Measurements from ENCODE around the gene HPS4.
A peak's percentile ranks its signal among the peaks of the same experiment; 100 is the strongest.

HPS4 gene

GRCh38 chr22:26489447-26490036 lies 6.0 kb upstream of the HPS4 start:
- peak overlapping the region; percentile 7 to 91 (median 41); a peak in 17 of 22 replicates for H3K9ac ChIP-seq

GRCh38 chr22:26487996-26488395 lies 4.4 kb upstream of the HPS4 start:
- Histone ChIP-seq H3K4me1 (peaks cover 56 to 89% (median 78%) of the 10 kb centered on the region in 10 experiments), H3K4me2 (peak overlapping the region; percentile 13 to 96 (median 84)), H3K36me3 (peaks cover 36 to 64% (median 51%) of the 10 kb centered on the region in 11 experiments), H3K9ac (peak overlapping the region; percentile 5 to 91 (median 36); a peak in 19 of 22 replicates), H3K4me3 (peak overlapping the region in 3 of 10 experiments; percentile 26 to 95 (median 73); a peak in 4 of 20 replicates), H3K27me3 (no peaks in the 10 kb centered on the region), H3K9me3 (replicated peaks in 1 of 11) (no peaks in the 10 kb centered on the region), H3K27ac (peak overlapping the region in 8 of 11 experiments; percentile 32 to 97 (median 78); a peak in 15 of 22 replicates), H4K20me1 (peaks cover 0 to 9% (median 0%) of the 10 kb centered on the region in 11 experiments; a peak in 1 of 22 replicates)
- TF ChIP-seq Cebpa-rat (IDR thresholded peaks at IDR 0.05) = no peak

More at GRCh38 chr22:26489447-26490036, 6.0 kb upstream of the HPS4 start:
- Histone ChIP-seq H4K20me1 (peaks cover 0 to 15% (median 0%) of the 10 kb centered on the region in 11 experiments; a peak in 2 of 22 replicates), H3K9me3 (replicated peaks in 1 of 11) (no peaks in the 10 kb centered on the region), H3K27ac (peak overlapping the region in 10 of 11 experiments; percentile 0 to 97 (median 66); a peak in 19 of 22 replicates), H3K27me3 (no peaks in the 10 kb centered on the region), H3K4me3 (peak overlapping the region in 3 of 10 experiments; percentile 2 to 95 (median 73); a peak in 3 of 20 replicates), H3K4me2 (peak overlapping the region; percentile 36 to 96 (median 84); a peak in 20 of 22 replicates), H3K36me3 (peaks cover 51 to 80% (median 67%) of the 10 kb centered on the region in 11 experiments), H3K4me1 (peaks cover 51 to 100% (median 82%) of the 10 kb centered on the region in 10 experiments)
- TF ChIP-seq Cebpa-rat (IDR thresholded peaks at IDR 0.05) = no peak

- Histone ChIP-seq H3K36me3 (peaks cover 20 to 48% (median 35%) of the 10 kb centered on the region in 11 experiments), H3K9me3 (replicated peaks in 1 of 11) (no peaks in the 10 kb centered on the region), H3K27ac (peak overlapping the region in 7 of 11 experiments; percentile 23 to 97 (median 90); a peak in 11 of 22 replicates), H3K27me3 (no peaks in the 10 kb centered on the region), H4K20me1 (no peaks in the 10 kb centered on the region; a peak in 1 of 22 replicates), H3K4me2 (peak overlapping the region in 10 of 11 experiments; percentile 78 to 96 (median 91); a peak in 18 of 22 replicates), H3K4me1 (peaks cover 72 to 91% (median 87%) of the 10 kb centered on the region in 10 experiments), H3K9ac (peak overlapping the region in 5 of 11 experiments; percentile 33 to 91 (median 70); a peak in 5 of 22 replicates), H3K4me3 (peak overlapping the region in 2 of 10 experiments; percentile 73 to 95; a peak in 4 of 20 replicates)
- TF ChIP-seq Cebpa-rat (IDR thresholded peaks at IDR 0.05) = peak in 3 of 11 experiments; percentile 10 to 34 (median 21); a peak in 2 of 22 replicates
Measured at GRCh38 chr22:26486394-26486793, 2.8 kb upstream of the HPS4 start.

- peaks cover 77 to 91% (median 86%) of the 10 kb centered on the region in 10 experiments for H3K4me1 ChIP-seq
- peaks cover 15 to 43% (median 30%) of the 10 kb centered on the region in 11 experiments; a peak in 21 of 22 replicates for H3K36me3 ChIP-seq
- TF ChIP-seq Cebpa-rat (IDR thresholded peaks at IDR 0.05) = no peak
- H3K9me3 ChIP-seq (replicated peaks in 1 of 11) = no peaks in the 10 kb centered on the region
- no peaks in the 10 kb centered on the region; a peak in 1 of 22 replicates for H4K20me1 ChIP-seq
- H3K9ac ChIP-seq = peak overlapping the region in 10 of 11 experiments; percentile 85 to 92 (median 90); a peak in 15 of 22 replicates
- H3K27ac ChIP-seq = peak overlapping the region in 9 of 11 experiments; percentile 23 to 97 (median 90); a peak in 17 of 22 replicates
- peak overlapping the region; percentile 73 to 96 (median 90) for H3K4me2 ChIP-seq
- peak overlapping the region in 7 of 10 experiments; percentile 13 to 95 (median 75); a peak in 8 of 20 replicates for H3K4me3 ChIP-seq
- H3K27me3 ChIP-seq = no peaks in the 10 kb centered on the region
Measured at GRCh38 chr22:26485806-26486390, 2.3 kb upstream of the HPS4 start.

- peak overlapping the region; percentile 73 to 95 (median 76) for H3K4me3 ChIP-seq
- no peaks in the 10 kb centered on the region for H3K27me3 ChIP-seq
- H3K27ac ChIP-seq = peak overlapping the region in 10 of 11 experiments; percentile 85 to 97 (median 92); a peak in 21 of 22 replicates
- peak overlapping the region; percentile 85 to 92 (median 90) for H3K9ac ChIP-seq
- peak overlapping the region; percentile 73 to 96 (median 90) for H3K4me2 ChIP-seq
- peaks cover 71 to 91% (median 89%) of the 10 kb centered on the region in 10 experiments for H3K4me1 ChIP-seq
- peaks cover 6 to 34% (median 21%) of the 10 kb centered on the region in 11 experiments; a peak in 18 of 22 replicates for H3K36me3 ChIP-seq
- H3K9me3 ChIP-seq (replicated peaks in 1 of 11) = no peaks in the 10 kb centered on the region
- no peaks in the 10 kb centered on the region; a peak in 1 of 22 replicates for H4K20me1 ChIP-seq
- TF ChIP-seq Cebpa-rat (IDR thresholded peaks at IDR 0.05) = peak in 2 of 11 experiments; percentile 28 to 43; a peak in 1 of 22 replicates
Measured at GRCh38 chr22:26485013-26485412, 1.4 kb upstream of the HPS4 start.

- no peaks in the 10 kb centered on the region; a peak in 1 of 22 replicates for H4K20me1 ChIP-seq
- H3K27me3 ChIP-seq = no peaks in the 10 kb centered on the region
- peak overlapping the region; percentile 73 to 95 (median 76) for H3K4me3 ChIP-seq
- peaks cover 0 to 27% (median 14%) of the 10 kb centered on the region in 11 experiments; a peak in 16 of 22 replicates for H3K36me3 ChIP-seq
- peaks cover 65 to 90% (median 84%) of the 10 kb centered on the region in 10 experiments for H3K4me1 ChIP-seq
- no peak for TF ChIP-seq Cebpa-rat (IDR thresholded peaks at IDR 0.05)
- H3K4me2 ChIP-seq = peak overlapping the region; percentile 73 to 96 (median 90)
- no peaks in the 10 kb centered on the region for H3K9me3 ChIP-seq (replicated peaks in 1 of 11)
- H3K9ac ChIP-seq = peak overlapping the region; percentile 85 to 92 (median 90)
- H3K27ac ChIP-seq = peak overlapping the region; percentile 85 to 97 (median 91); a peak in 21 of 22 replicates
Measured at GRCh38 chr22:26484360-26484706, 750 bp upstream of the HPS4 start.

GRCh38 chr22:26483043-26483438 lies 542 bp downstream of the HPS4 start:
- TF ChIP-seq Cebpa-rat (IDR thresholded peaks at IDR 0.05) = no peak
- Histone ChIP-seq H3K9ac (peak overlapping the region; percentile 85 to 92 (median 90)), H3K36me3 (peaks cover 0 to 14% (median 5%) of the 10 kb centered on the region in 11 experiments; a peak in 14 of 22 replicates), H3K27ac (peak overlapping the region; percentile 85 to 97 (median 91)), H3K4me2 (peak overlapping the region; percentile 92 to 98 (median 96)), H3K4me1 (peaks cover 52 to 90% (median 78%) of the 10 kb centered on the region in 10 experiments), H3K27me3 (no peaks in the 10 kb centered on the region), H4K20me1 (no peaks in the 10 kb centered on the region; a peak in 1 of 22 replicates), H3K9me3 (replicated peaks in 1 of 11) (no peaks in the 10 kb centered on the region), H3K4me3 (peak overlapping the region; percentile 73 to 95 (median 76))

- peak overlapping the region; percentile 85 to 97 (median 91); a peak in 21 of 22 replicates for H3K27ac ChIP-seq
- peaks cover 0 to 5% (median 0%) of the 10 kb centered on the region in 11 experiments; a peak in 2 of 22 replicates for H4K20me1 ChIP-seq
- H3K27me3 ChIP-seq = no peaks in the 10 kb centered on the region
- no peak for TF ChIP-seq Cebpa-rat (IDR thresholded peaks at IDR 0.05)
- peaks cover 0 to 23% (median 0%) of the 10 kb centered on the region in 11 experiments; a peak in 5 of 22 replicates for H3K36me3 ChIP-seq
- H3K9ac ChIP-seq = peak overlapping the region; percentile 85 to 92 (median 90); a peak in 21 of 22 replicates
- H3K9me3 ChIP-seq (replicated peaks in 1 of 11) = no peaks in the 10 kb centered on the region
- peaks cover 43 to 90% (median 78%) of the 10 kb centered on the region in 10 experiments for H3K4me1 ChIP-seq
- H3K4me2 ChIP-seq = peak overlapping the region; percentile 92 to 98 (median 96)
- peak overlapping the region; percentile 73 to 95 (median 76) for H3K4me3 ChIP-seq
Measured at GRCh38 chr22:26482161-26482560, 1.4 kb downstream of the HPS4 start.
